BLaER1 (cell line): ENCODE data around the gene SPDYE16.
A peak's percentile ranks its signal among the peaks of the same experiment; 100 is the strongest.
"Not testable (repeated sequence)": the region's sequence is repeated elsewhere in the genome, so short reads cannot be mapped to it uniquely, and the experiment has no call there.

Experiments used
- H3K27ac ChIP-seq: shearing (Covaris generic); formaldehyde crosslinking; 2 replicates; pipeline ENCODE4 v1.8.1; 2022
- H3K27me3 ChIP-seq: shearing (Covaris generic); formaldehyde crosslinking; 2 replicates; pipeline ENCODE4 v1.8.1; 2022
- H3K36me3 ChIP-seq: shearing (Covaris generic); formaldehyde crosslinking; 2 replicates; pipeline ENCODE4 v1.8.1; 2022
- H3K4me1 ChIP-seq: shearing (Covaris generic); formaldehyde crosslinking; 2 replicates; pipeline ENCODE4 v1.8.1; 2022
- H3K4me2 ChIP-seq: shearing (Covaris generic); formaldehyde crosslinking; 2 replicates; pipeline ENCODE4 v1.8.1; 2022
- H3K4me3 ChIP-seq: shearing (Covaris generic); formaldehyde crosslinking; 2 replicates; pipeline ENCODE4 v1.8.1; 2022
- H3K9ac ChIP-seq: shearing (Covaris generic); formaldehyde crosslinking; 2 replicates; pipeline ENCODE4 v1.8.1; 2022
- H3K9me3 ChIP-seq: shearing (Covaris generic); formaldehyde crosslinking; 2 replicates; pipeline ENCODE4 v1.8.1; 2022
- H4K20me1 ChIP-seq: shearing (Covaris generic); formaldehyde crosslinking; 2 replicates; pipeline ENCODE4 v1.8.1; 2022

The SPDYE16 gene

DNA sequence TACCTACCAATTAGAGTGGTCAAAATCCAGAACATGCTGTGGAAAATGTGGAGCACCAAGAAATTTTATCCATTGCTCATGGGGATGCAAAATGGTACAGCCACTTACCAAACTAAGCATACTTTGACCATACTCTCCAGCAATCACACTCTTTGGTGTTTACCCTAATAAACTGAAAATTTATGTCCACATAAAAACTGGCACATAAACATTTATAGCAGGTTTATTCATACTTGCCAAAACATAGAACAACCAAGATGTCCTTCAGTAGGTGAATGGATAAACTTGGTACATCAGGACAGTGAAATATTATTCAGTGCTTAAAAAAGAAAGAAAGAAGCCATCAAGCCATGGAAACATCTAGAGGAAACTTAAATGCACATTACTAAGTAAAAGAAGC lies 24.7 kb upstream of the SPDYE16 start:
- H3K9ac ChIP-seq, H3K4me1 ChIP-seq, H3K4me3 ChIP-seq, H3K9me3 ChIP-seq, H3K27me3 ChIP-seq, H3K4me2 ChIP-seq, H3K27ac ChIP-seq: not testable (repeated sequence)
- H4K20me1 ChIP-seq = peaks cover 28% of the 10 kb centered on the region
- H3K36me3 ChIP-seq = peaks cover 21% of the 10 kb centered on the region

DNA sequence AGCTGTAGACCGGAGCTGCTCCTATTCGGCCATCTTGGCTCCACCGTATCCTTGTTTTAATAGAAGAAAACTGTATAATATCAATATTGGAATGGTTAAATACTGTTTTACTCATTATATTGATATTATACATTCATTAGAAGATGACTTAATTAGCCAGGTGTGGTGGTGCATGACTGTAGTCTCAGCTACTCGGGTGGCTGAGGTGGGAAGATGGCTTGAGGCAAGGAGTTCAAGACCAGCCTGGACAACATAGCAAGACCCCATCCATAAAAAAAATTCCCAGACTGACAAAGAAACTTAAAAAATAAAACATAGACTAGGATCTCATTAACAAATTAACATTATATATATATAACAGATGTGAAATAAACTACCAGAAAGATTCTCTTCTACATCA lies 24.2 kb upstream of the SPDYE16 start:
- H3K4me3 ChIP-seq, H3K4me2 ChIP-seq, H3K9ac ChIP-seq, H3K4me1 ChIP-seq, H3K9me3 ChIP-seq, H3K27me3 ChIP-seq, H3K27ac ChIP-seq: not testable (repeated sequence)
- Histone ChIP-seq H4K20me1 (peaks cover 25% of the 10 kb centered on the region), H3K36me3 (peaks cover 18% of the 10 kb centered on the region)

DNA sequence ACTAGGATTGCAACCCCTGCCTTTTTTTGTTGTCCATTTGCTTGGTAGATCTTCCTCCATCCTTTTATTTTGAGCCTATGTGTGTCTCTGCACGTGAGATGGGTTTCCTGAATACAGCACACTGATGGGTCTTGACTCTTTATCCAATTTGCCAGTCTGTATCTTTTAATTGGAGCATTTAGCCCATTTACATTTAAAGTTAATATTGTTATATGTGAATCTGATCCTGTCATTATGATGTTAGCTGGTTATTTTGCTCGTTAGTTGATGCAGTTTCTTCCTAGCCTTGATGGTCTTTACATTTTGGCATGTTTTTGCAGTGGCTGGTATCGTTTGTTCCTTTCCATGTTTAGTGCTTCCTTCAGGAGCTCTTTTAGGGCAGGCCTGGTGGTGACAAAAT lies 21.9 kb upstream of the SPDYE16 start:
- H3K4me2 ChIP-seq, H3K27ac ChIP-seq, H3K4me1 ChIP-seq, H3K4me3 ChIP-seq, H3K9ac ChIP-seq, H3K27me3 ChIP-seq: not testable (repeated sequence)
- Histone ChIP-seq H4K20me1 (peaks cover 18% of the 10 kb centered on the region), H3K9me3 (peaks cover 12% of the 10 kb centered on the region), H3K36me3 (peaks cover 14% of the 10 kb centered on the region)

DNA sequence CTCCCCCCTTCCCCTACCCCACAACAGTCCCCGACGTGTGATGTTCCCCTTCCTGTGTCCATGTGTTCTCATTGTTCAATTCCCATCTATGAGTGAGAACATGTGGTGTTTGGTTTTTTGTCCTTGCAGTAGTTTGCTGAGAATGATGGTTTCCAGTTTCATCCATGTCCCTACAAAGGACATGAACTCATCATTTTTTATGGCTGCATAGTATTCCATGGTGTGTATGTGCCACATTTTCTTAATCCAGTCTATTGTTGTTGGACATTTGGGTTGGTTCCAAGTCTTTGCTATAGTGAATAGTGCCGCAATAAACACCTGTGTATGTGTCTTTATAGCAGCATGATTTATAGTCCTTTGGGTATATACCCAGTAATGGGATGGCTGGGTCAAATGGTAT lies 18.2 kb upstream of the SPDYE16 start:
- not testable (repeated sequence) for H3K27me3 ChIP-seq, H3K4me1 ChIP-seq, H4K20me1 ChIP-seq, H3K4me3 ChIP-seq, H3K4me2 ChIP-seq, H3K9ac ChIP-seq, H3K27ac ChIP-seq
- Histone ChIP-seq H3K9me3 (peaks cover 12% of the 10 kb centered on the region), H3K36me3 (peaks cover 11% of the 10 kb centered on the region; the same call in 1 of the 2 replicates)

DNA sequence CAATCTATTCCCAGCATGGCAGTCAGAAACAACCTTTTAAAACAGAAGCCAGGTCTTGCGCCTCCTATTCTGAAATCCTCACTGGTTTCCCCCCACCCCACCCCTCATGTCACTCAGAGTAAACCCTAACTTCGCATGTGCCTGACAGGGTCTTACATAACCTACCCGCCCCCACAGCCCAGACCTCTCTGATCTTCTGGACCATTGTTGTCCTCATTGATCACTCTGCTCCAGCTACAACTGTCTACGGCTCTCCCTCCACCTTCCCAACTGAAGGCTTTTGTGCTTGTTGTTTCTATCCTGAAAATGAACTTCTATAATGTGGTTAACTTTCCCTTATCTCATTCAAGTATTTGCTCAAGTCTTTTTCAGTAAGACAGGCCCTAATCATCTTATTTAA lies 17.1 kb upstream of the SPDYE16 start:
- peaks cover 20% of the 10 kb centered on the region; the same call in 1 of the 2 replicates for H3K36me3 ChIP-seq
- H3K4me1 ChIP-seq, H3K9ac ChIP-seq, H4K20me1 ChIP-seq, H3K4me2 ChIP-seq, H3K4me3 ChIP-seq, H3K27me3 ChIP-seq, H3K27ac ChIP-seq: not testable (repeated sequence)
- H3K9me3 ChIP-seq = peaks cover 12% of the 10 kb centered on the region

DNA sequence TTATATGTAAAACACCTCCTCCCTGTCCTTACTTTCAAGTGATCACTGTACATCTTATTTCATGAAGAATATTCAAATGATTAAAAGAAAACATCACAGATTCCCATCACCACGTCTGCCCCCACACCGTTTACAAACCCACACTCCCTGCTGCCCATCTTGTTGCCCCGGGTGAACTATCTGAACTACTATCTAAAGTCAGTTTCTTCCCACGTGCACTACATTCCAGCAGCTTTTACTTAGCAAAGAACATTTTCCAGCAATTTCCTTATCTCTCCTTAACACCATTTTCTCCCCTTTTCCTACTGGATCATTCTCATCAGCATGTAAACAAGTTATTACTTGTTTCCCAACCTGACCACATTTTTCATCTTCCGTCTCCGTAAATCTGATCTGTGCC lies 16.6 kb upstream of the SPDYE16 start:
- peaks cover 12% of the 10 kb centered on the region for H3K9me3 ChIP-seq
- H3K4me2 ChIP-seq = not testable (repeated sequence)

DNA sequence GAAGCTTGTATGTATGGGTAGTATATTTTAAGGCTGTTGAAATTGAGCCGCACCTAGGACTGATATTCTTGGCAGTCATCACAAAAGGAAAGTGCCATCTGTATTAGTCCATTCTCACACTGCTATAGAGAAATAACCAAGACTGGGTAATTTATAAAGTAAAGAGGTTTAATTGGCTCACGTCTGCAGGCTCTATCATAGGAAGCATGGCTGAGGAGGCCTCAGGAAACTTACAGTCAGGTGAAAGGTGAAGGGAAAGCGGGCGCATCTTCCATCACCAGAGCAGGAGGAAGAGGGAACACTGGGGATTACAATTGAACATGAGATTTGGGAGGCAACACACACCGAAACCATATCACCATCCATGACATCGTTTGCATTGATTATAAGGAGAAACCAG lies 8.9 kb upstream of the SPDYE16 start:
- not testable (repeated sequence) for H3K4me3 ChIP-seq, H3K9me3 ChIP-seq, H3K27me3 ChIP-seq, H3K27ac ChIP-seq, H3K4me1 ChIP-seq, H3K4me2 ChIP-seq, H3K9ac ChIP-seq
- Histone ChIP-seq H3K36me3 (peaks cover 18% of the 10 kb centered on the region), H4K20me1 (peaks cover 14% of the 10 kb centered on the region; the same call in 1 of the 2 replicates)

More for the DNA sequence above, 16.6 kb upstream of the SPDYE16 start:
- H3K36me3 ChIP-seq = peaks cover 20% of the 10 kb centered on the region
- not testable (repeated sequence) for H3K4me3 ChIP-seq, H4K20me1 ChIP-seq, H3K4me1 ChIP-seq, H3K9ac ChIP-seq, H3K27me3 ChIP-seq, H3K27ac ChIP-seq

DNA sequence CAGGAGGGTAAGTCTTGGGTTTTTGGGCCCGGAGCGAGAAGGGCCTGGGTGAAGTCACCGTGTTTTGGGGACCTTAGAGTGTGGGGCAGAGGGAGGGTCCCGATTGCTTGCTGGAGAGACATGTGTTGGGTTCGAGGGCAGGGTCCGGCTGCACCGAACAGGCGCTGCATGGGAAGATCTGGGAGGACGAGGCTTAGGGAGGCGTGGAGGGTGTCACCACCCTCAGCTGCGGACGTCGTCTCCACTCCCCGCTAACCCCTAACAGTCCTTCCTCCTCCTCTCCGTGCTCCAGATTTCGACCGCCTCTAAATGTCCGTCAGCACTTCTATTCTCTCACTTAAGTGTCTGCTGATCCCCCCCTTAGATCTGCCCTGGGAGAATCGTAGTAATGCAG lies 6.8 kb upstream of the SPDYE16 start:
- peak overlapping the region; percentile 95 for H3K9ac ChIP-seq
- peak overlapping the region; percentile 73 for H3K4me2 ChIP-seq
- H3K27ac ChIP-seq = peak overlapping the region; percentile 93
- not testable (repeated sequence) for H3K4me1 ChIP-seq, H3K27me3 ChIP-seq, H3K36me3 ChIP-seq, H3K9me3 ChIP-seq, H4K20me1 ChIP-seq
- peak overlapping the region; percentile 92 for H3K4me3 ChIP-seq

DNA sequence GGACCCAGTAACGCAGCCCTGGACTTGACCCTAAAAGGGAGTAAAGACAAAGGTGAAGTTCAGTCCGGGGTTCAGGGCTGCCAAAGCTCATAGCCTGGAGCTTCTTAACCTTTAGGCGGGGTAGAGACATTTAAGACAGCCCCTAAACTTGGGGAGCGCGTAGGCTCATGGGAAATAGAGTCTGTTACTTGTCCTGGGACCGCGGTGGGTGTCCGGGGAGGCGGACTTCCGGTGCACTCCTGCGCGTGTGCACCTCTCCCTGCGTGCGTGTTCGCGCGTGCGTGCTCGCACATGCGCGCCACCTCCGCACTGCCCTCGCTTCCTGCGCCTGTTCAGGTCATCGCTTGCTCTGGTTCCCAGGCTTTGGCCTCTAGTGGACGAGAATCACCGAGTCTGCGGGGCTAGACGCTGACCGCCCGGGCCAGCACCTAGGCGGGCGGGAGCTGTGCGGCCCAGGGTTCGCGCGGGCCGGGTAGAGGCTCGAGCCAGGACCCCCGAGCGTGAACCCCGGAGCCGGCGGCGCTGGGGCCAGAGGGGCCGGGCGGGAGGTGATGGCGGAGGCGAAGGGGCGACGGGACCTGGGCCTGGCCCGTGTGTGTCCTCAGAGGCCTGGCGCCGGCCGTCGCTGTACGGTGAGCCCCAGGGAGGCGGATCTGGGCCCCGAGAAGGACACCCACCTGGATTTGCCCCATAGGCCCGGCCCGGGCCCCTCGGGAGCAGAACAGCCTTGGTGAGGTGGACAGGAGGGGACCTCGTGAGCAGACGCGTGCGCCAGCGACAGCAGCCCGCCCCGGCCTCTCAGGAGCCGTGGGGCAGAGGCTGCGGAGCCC lies 6.1 kb upstream of the SPDYE16 start:
- peak overlapping the region; percentile 95 for H3K9ac ChIP-seq
- not testable (repeated sequence) for H3K9me3 ChIP-seq, H4K20me1 ChIP-seq, H3K27me3 ChIP-seq, H3K4me1 ChIP-seq, H3K36me3 ChIP-seq
- peak overlapping the region; percentile 93 for H3K27ac ChIP-seq
- H3K4me2 ChIP-seq = peak overlapping the region; percentile 73
- peak overlapping the region; percentile 92 for H3K4me3 ChIP-seq

DNA sequence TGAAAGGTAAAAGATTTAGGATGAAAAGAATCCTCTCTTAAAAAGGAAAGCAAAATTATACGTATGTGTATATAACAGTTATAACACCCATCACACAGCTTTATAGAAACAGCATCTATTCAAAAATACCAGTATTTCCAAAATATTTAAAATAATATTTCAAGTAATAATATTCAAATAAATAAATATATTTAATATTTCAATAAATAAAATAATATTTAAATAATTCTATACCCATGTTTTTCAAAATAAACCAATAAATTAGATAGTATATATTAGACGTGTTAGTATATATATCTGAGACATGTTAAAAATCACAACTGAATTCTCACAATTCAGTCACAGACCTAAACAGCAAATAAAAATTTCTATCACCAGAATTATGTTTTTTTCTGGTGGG lies 11.5 kb downstream of the SPDYE16 start:
- H4K20me1 ChIP-seq, H3K4me3 ChIP-seq, H3K9ac ChIP-seq: not testable (repeated sequence)

DNA sequence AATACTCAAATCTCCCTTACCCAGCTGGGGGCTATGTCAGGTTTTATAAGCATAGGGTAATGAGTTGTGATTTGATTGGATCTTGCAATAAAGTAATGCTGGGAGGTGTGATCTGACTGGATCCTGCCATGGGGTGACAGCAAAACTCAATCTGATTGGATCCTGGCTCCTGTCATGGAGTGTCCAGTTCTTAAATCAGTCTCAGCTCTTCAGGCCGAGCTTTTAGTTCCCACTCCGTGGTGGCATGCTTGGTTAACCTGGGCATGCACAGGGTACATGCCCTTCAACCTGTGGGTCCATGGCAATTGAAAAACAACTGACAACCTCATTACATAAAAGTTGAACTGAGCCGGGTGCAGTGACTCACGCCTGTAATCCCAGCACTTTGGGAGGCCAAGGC lies 16.9 kb downstream of the SPDYE16 start:
- H3K27me3 ChIP-seq, H3K9me3 ChIP-seq, H3K36me3 ChIP-seq, H3K9ac ChIP-seq, H3K4me1 ChIP-seq, H4K20me1 ChIP-seq, H3K27ac ChIP-seq, H3K4me2 ChIP-seq, H3K4me3 ChIP-seq: not testable (repeated sequence)

More for the DNA sequence above, 11.5 kb downstream of the SPDYE16 start:
- H3K36me3 ChIP-seq, H3K9me3 ChIP-seq, H3K27ac ChIP-seq, H3K4me2 ChIP-seq, H3K4me1 ChIP-seq, H3K27me3 ChIP-seq: not testable (repeated sequence)

DNA sequence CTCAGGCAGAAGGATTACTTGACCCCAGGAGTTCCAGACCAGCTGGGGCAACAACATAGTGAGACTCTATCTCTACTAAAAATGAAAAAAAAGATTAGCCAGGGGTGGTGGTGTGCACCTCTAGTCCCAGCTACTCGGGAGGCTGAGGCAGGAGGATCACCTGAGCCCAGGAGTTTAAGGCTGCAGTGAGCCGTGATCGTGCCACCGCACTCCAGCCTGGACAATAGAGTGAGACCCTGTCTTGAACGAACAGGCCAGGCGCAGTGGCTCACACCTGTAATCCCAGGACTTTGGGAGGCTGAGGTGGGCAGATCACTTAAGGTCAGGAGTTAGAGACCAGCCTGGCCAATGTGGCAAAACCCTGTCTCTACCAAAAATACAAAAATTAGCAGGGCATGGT lies 26.2 kb downstream of the SPDYE16 start:
- H3K4me1 ChIP-seq = peaks cover 26% of the 10 kb centered on the region
- H3K27me3 ChIP-seq, H3K9ac ChIP-seq, H3K36me3 ChIP-seq, H3K4me2 ChIP-seq, H3K4me3 ChIP-seq, H3K9me3 ChIP-seq, H3K27ac ChIP-seq, H4K20me1 ChIP-seq: not testable (repeated sequence)
